K562 (cell line): Measurements from ENCODE around the gene GGA3. TPM values are rescaled to one million over a fixed set of nuclear protein-coding genes. Genes with fewer than 3 reads are reported as not detected.
A peak's percentile ranks its signal among the peaks of the same experiment; 100 is the strongest.

Source experiments
- GTF2F1 ChIP-seq: IDR thresholded peaks from 2 replicates; pipeline ENCODE4 v1.6.1; 2011; ENCODE audit warnings: low read depth, low read length, improper control_type of control experiment
- L3MBTL2 ChIP-seq: fragments of 450-650 bp; IDR thresholded peaks from 2 replicates; pipeline ENCODE4 v1.6.1; 2016; ENCODE audit warnings: mild to moderate bottlenecking, moderate library complexity
- MEIS2 ChIP-seq: fragments of 450-650 bp; IDR thresholded peaks from 2 replicates; pipeline ENCODE4 v1.6.1; 2014; ENCODE audit warnings: mild to moderate bottlenecking; ENCODE audit not compliant: partially characterized antibody
- POLR2AphosphoS5 ChIP-seq: IDR thresholded peaks from 2 replicates; pipeline ENCODE4 v1.6.1; 2011; ENCODE audit warnings: mild to moderate bottlenecking, low read depth, low read length, moderate library complexity; ENCODE audit not compliant: control insufficient read depth, insufficient read depth
- SRSF7 ChIP-seq: fragments of 200-400 bp; formaldehyde crosslinking; optimal IDR thresholded peaks from 2 replicates; pipeline ENCODE3; 2017; ENCODE audit warnings: mild to moderate bottlenecking, low read depth, low read length
- TFAM ChIP-seq: fragments of 250-450 bp; sonication (Bioruptor Pico); conservative IDR thresholded peaks from 2 replicates; pipeline ENCODE4 v1.5.0; 2021; ENCODE audit warnings: mild to moderate bottlenecking, moderate library complexity
- ZNF583 ChIP-seq: fragments of 250-450 bp; sonication (Bioruptor Pico); IDR thresholded peaks from 2 replicates; pipeline ENCODE4 v1.4.0; 2020
- polyA plus RNA-seq, 8 experiments: library from polyadenylated mRNA; depleted of rRNA in 4 of 8; stranded (reverse) in 5 of 8; unstranded in 3 of 8; fragments of >200 nt; fragmentation: Nextera tagmentation in 2 of 8; fragmentation: Illumina TruSeq in 1 of 8; extraction: Ambion mirVana in 2 of 8; extraction: Trizol in 1 of 8; gene quantifications; 2 replicates each; pipeline versions ENCODE4 v1.2.1 to v1.2.3, GENCODE V29; 2011 to 2014; ENCODE audit warnings: inconsistent platforms in 1 of 8, missing spikeins in 1 of 8
- total RNA-seq, 7 experiments: library from RNA; depleted of rRNA in 6 of 7; stranded (reverse); fragments of >200 nt in 6 of 7; fragmentation: Illumina TruSeq in 2 of 7; extraction: Trizol in 2 of 7; gene quantifications; 2 replicates each; pipeline versions ENCODE4 v1.2.1 to v1.2.3, GENCODE V29; 2011 to 2021; ENCODE audit warnings: low replicate concordance in 1 of 7
- TF ChIP-seq, protein P1 (sequence below): sonication (generic); formaldehyde crosslinking; IDR thresholded peaks from 2 replicates; pipeline ENCODE4 v1.8.0; 2022; ENCODE audit warnings: missing genetic modification reagents, mild to moderate bottlenecking, borderline replicate concordance
- TF ChIP-seq, protein P2 (sequence below), 2 experiments: fragments of 450-650 bp; IDR thresholded peaks; 2 replicates each; pipeline ENCODE4 v1.6.1; 2016; ENCODE audit warnings: mild to moderate bottlenecking in 2 of 2, borderline replicate concordance in 1 of 2, low read depth in 1 of 2, moderate library complexity in 1 of 2
- TF ChIP-seq, protein P3 (sequence below): fragments of 200-800 bp; sonication (Bioruptor generic); IDR thresholded peaks from 2 replicates; pipeline ENCODE4 v1.6.1; 2016; ENCODE audit warnings: missing genetic modification characterization, missing compliant biosample characterization

GGA3 gene
- total and polyA plus RNA-seq, 9 of the 15 experiments (the other 6 are each of a cell fraction or from before 2014, with no cell fraction given), result 5.7 to 64.9 (median 25.4) TPM

DNA sequence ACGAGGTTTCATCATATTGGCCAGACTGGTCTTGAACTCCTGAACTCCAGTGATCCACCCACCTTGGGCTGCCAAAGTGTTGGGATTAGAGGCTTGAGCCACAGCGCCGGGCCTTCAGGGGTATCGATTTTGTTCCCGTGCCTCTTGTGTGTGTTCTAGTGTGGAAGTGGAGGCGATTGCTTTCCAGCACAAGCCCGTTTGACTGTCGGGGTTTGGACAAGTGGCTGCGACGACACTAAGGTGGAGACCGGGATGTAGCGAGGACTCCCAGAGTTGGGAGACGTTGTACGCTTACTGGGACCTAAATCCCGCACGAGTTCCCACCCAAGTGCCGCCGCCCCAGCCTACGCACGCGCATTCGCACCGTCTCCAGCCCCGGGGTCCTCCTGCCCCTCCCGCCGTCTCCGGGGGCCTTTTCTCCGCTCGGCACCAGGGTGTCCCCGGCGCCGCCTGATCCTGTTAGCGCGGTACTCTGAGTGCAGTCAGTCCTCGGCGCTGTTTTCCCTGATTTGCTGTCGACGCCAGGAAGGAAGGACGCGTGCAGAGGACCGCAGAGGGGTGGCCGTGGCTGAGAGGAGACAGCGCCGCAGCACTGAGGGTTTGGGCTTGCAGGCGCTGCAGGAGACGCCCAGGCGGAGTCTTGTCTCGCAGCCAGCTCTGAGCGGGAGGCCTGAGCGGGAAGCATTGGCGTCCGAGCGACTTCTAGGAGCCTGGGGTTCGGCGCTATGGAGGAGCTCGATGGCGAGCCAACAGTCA lies 56.2 kb downstream of the GGA3 start, which contains the start of gene NUP85 (continued):
- TF ChIP-seq MEIS2 (peak; percentile 62), L3MBTL2 (peak; percentile 94), SRSF7 (no peak), POLR2AphosphoS5 (peak; percentile 59; the same call in 1 of the 2 replicates), TFAM (CRISPR knock-in tag) (no peak), GTF2F1 (0 out of 2 replicates have a peak, but pooled peaks have one; percentile 61), ZNF583 (CRISPR knock-in tag) (no peak)
- TF ChIP-seq, protein P1, sequence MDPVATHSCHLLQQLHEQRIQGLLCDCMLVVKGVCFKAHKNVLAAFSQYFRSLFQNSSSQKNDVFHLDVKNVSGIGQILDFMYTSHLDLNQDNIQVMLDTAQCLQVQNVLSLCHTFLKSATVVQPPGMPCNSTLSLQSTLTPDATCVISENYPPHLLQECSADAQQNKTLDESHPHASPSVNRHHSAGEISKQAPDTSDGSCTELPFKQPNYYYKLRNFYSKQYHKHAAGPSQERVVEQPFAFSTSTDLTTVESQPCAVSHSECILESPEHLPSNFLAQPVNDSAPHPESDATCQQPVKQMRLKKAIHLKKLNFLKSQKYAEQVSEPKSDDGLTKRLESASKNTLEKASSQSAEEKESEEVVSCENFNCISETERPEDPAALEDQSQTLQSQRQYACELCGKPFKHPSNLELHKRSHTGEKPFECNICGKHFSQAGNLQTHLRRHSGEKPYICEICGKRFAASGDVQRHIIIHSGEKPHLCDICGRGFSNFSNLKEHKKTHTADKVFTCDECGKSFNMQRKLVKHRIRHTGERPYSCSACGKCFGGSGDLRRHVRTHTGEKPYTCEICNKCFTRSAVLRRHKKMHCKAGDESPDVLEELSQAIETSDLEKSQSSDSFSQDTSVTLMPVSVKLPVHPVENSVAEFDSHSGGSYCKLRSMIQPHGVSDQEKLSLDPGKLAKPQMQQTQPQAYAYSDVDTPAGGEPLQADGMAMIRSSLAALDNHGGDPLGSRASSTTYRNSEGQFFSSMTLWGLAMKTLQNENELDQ (CRISPR knock-in tag), result no peak
- TF ChIP-seq, protein P2, sequence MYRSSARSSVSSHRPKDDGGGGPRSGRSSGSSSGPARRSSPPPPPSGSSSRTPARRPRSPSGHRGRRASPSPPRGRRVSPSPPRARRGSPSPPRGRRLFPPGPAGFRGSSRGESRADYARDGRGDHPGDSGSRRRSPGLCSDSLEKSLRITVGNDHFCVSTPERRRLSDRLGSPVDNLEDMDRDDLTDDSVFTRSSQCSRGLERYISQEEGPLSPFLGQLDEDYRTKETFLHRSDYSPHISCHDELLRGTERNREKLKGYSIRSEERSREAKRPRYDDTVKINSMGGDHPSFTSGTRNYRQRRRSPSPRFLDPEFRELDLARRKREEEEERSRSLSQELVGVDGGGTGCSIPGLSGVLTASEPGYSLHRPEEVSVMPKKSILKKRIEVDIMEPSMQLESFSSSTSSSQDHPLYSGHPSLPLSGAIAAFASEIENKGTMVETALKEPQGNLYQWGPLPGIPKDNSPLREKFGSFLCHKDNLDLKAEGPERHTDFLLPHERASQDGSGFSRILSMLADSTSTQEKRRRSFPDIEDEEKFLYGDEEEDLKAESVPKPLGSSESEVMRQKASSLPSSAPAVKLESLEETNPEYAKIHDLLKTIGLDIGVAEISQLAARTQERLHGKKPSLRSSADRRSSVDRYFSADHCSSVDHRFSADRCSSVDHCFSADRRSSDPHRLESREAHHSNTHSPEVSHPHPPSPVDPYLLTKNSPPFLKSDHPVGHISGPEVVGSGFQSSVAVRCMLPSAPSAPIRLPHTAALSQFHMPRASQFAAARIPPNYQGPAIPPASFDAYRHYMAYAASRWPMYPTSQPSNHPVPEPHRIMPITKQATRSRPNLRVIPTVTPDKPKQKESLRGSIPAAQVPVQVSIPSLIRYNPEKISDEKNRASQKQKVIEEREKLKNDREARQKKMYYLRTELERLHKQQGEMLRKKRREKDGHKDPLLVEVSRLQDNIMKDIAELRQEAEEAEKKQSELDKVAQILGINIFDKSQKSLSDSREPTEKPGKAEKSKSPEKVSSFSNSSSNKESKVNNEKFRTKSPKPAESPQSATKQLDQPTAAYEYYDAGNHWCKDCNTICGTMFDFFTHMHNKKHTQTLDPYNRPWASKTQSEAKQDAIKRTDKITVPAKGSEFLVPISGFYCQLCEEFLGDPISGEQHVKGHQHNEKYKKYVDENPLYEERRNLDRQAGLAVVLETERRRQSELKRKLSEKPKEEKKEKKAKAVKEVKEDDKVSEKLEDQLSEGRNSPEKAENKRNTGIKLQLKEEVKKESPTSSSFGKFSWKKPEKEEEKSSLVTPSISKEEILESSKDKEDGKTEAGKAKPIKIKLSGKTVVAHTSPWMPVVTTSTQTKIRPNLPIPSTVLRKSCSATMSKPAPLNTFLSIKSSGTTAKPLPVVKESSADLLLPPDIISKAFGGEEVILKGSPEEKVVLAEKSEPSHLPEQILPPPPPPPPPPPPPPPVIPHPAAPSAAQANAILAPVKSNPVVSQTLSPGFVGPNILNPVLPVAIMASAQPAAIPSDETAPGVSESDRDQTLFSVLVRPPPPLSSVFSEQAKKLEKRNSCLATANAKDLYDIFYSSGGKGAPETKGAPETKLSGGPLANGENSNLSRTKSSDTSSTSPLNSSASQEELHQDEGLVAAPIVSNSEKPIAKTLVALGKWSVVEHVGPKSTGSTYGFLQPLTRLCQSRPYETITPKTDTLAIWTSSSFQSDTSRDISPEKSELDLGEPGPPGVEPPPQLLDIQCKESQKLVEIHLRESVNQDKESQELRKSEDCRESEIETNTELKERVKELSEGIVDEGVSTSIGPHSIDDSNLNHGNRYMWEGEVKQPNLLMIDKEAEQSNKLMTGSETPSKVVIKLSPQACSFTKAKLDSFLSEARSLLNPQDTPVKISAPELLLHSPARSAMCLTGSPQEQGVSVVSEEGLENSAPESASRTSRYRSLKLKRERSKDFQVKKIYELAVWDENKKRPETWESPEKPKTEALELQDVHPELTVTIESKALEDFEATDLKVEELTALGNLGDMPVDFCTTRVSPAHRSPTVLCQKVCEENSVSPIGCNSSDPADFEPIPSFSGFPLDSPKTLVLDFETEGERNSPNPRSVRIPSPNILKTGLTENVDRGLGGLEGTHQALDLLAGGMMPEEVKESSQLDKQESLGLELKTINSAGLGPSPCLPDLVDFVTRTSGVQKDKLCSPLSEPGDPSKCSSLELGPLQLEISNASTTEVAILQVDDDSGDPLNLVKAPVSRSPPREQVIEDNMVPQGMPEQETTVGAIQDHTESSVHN (IDR thresholded peaks at IDR 0.05; ENCODE audit: borderline replicate concordance in 1 of 2, low read depth in 1 of 2), result no peak
- TF ChIP-seq, protein P3, sequence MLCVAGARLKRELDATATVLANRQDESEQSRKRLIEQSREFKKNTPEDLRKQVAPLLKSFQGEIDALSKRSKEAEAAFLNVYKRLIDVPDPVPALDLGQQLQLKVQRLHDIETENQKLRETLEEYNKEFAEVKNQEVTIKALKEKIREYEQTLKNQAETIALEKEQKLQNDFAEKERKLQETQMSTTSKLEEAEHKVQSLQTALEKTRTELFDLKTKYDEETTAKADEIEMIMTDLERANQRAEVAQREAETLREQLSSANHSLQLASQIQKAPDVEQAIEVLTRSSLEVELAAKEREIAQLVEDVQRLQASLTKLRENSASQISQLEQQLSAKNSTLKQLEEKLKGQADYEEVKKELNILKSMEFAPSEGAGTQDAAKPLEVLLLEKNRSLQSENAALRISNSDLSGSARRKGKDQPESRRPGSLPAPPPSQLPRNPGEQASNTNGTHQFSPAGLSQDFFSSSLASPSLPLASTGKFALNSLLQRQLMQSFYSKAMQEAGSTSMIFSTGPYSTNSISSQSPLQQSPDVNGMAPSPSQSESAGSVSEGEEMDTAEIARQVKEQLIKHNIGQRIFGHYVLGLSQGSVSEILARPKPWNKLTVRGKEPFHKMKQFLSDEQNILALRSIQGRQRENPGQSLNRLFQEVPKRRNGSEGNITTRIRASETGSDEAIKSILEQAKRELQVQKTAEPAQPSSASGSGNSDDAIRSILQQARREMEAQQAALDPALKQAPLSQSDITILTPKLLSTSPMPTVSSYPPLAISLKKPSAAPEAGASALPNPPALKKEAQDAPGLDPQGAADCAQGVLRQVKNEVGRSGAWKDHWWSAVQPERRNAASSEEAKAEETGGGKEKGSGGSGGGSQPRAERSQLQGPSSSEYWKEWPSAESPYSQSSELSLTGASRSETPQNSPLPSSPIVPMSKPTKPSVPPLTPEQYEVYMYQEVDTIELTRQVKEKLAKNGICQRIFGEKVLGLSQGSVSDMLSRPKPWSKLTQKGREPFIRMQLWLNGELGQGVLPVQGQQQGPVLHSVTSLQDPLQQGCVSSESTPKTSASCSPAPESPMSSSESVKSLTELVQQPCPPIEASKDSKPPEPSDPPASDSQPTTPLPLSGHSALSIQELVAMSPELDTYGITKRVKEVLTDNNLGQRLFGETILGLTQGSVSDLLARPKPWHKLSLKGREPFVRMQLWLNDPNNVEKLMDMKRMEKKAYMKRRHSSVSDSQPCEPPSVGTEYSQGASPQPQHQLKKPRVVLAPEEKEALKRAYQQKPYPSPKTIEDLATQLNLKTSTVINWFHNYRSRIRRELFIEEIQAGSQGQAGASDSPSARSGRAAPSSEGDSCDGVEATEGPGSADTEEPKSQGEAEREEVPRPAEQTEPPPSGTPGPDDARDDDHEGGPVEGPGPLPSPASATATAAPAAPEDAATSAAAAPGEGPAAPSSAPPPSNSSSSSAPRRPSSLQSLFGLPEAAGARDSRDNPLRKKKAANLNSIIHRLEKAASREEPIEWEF (CRISPR knock-in tag), result no peak
